Astrocyte of the spinal cord (primary cell): ENCODE data around the gene COL6A1.
"Not testable (repeated sequence)": the region's sequence is repeated elsewhere in the genome, so short reads cannot be mapped to it uniquely, and the experiment has no call there.

Source experiments
- DNase-seq: peaks from one replicate; pipeline ENCODE4 v3.0.0; 2011; ENCODE audit warnings: low read depth, low spot score
- H3K4me3 ChIP-seq: 2 replicates; pipeline ENCODE4 v1.5.1; 2011; ENCODE audit warnings: low read depth, mild to moderate bottlenecking, low read length, moderate library complexity
- CTCF ChIP-seq: IDR thresholded peaks from 2 replicates; pipeline ENCODE4 v1.5.1; 2012; ENCODE audit warnings: low read depth, mild to moderate bottlenecking, low read length, inconsistent platforms
- in situ Hi-C: cut with HindIII; loops from 2 replicates; pipeline ENCODE4 v1.10.0; 2017; ENCODE audit warnings: low sequenced_read_pairs

COL6A1 gene

GRCh38 chr21:46003575-46004007, 22.0 kb downstream of the COL6A1 start:
- DNase-seq: no peak
- no peak overlapping the region for H3K4me3 ChIP-seq
- in situ Hi-C loops: no loop called here
- TF ChIP-seq CTCF: no peak

- H3K4me3 ChIP-seq: no peak overlapping the region
- in situ Hi-C loops: no loop called here
- no peak for DNase-seq
- TF ChIP-seq CTCF: no peak
Observed at GRCh38 chr21:46004168-46004861, 22.7 kb downstream of the COL6A1 start.

- in situ Hi-C loops: no loop called here
- DNase-seq: no peak
- TF ChIP-seq CTCF: no peak
- H3K4me3 ChIP-seq: no peak overlapping the region
Observed at GRCh38 chr21:46005081-46005480, 23.5 kb downstream of the COL6A1 start.

DNA sequence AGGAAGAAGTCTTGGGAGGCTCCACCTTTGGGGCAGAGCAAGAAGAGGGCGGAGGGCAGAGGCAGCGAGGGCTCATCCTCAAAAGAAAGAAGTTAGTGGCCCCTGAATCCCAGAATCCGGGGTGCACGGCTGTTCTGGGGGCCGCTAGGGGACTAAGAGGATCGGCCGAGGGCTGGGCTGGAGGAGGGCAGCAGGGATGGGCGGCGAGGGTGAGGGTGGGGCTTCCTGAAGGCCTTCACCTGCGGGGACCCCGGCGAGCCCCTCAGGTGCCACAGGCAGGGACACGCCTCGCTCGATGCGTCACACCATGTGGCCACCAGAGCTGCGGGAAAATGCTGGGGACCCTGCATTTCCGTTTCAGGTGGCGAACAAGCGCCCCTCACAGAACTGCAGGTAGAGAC, 23.9 kb downstream of the COL6A1 start:
- in situ Hi-C loops: no loop called here
- no peak for DNase-seq
- TF ChIP-seq CTCF: no peak
- no peak overlapping the region for H3K4me3 ChIP-seq

- in situ Hi-C loops, DNase-seq: not testable (repeated sequence)
Observed at GRCh38 chr21:46005894-46006546, 24.4 kb downstream of the COL6A1 start.

GRCh38 chr21:46006547-46007491, 25.2 kb downstream of the COL6A1 start:
- in situ Hi-C loops: no loop called here
- no peak for DNase-seq
- no peak for TF ChIP-seq CTCF
- no peak overlapping the region for H3K4me3 ChIP-seq

More at GRCh38 chr21:46005894-46006546, 24.4 kb downstream of the COL6A1 start:
- not testable (repeated sequence) for H3K4me3 ChIP-seq
